LNCAP (cell line): ENCODE results near the gene CFAP20.

ENCODE experiments used
- TF ChIP-seq, protein P1 (sequence below): fragments of 450-650 bp; IDR thresholded peaks from 2 replicates; pipeline ENCODE4 v1.5.1; 2017; ENCODE audit warnings: mild to moderate bottlenecking

Gene CFAP20

DNA sequence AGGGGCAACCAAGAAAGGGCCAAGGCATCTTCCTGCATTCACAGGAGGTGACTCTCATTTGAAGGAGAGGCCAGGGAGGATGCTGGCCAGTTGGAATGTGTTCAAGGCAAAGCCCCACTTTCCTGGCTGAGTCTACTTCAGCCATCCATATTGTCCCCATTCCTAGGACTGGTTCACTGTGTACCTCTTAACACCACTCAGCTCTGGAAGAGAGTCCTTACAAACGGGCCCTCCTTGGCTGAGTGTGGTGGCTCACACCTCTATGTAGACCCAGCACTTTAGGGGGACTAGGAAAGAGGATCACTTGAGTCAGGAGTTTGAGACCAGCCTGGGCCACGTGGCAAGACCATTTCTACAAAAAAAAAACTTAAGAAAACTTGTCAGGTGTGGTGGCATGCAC is 28.1 kb upstream of the CFAP20 start:
- TF ChIP-seq, protein P1, sequence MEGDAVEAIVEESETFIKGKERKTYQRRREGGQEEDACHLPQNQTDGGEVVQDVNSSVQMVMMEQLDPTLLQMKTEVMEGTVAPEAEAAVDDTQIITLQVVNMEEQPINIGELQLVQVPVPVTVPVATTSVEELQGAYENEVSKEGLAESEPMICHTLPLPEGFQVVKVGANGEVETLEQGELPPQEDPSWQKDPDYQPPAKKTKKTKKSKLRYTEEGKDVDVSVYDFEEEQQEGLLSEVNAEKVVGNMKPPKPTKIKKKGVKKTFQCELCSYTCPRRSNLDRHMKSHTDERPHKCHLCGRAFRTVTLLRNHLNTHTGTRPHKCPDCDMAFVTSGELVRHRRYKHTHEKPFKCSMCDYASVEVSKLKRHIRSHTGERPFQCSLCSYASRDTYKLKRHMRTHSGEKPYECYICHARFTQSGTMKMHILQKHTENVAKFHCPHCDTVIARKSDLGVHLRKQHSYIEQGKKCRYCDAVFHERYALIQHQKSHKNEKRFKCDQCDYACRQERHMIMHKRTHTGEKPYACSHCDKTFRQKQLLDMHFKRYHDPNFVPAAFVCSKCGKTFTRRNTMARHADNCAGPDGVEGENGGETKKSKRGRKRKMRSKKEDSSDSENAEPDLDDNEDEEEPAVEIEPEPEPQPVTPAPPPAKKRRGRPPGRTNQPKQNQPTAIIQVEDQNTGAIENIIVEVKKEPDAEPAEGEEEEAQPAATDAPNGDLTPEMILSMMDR, result no peak

DNA sequence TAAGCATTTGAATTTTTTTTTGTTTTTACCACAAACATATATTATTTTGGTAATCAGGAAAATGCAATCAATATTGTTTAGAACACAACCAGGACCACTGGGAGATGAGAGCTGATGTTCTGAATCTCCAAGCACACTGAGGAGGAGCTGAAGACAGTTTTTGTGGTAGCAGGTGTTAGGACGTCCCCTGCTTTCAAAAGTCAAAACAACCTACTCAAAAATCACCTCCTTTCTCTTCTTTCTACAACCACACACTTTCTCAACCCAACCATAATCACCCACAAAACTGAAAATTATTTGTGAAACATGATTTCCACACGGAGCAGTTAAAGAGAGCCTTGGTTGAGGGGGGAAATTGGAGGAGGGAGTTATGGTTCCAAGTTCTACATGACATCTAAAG is 26.7 kb upstream of the CFAP20 start:
- TF ChIP-seq, protein P1, result no peak

DNA sequence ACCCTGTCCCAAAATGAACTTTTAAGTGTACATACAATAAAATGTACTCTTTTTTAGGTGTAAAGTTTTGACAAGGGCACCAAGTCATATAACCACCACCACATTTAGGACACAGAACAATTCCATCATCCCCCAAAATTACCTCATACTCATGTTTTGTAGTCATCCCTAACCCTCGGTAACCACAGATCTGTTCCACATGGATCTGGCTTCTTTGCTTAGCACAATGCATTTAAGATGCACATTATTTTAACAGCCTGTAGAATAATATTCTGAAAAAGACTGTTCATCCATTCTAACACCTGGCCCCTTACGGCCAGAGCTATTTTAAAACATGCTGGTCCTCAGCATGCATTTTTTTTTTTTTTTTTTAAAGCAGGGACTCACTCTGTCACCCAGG is 25.2 kb upstream of the CFAP20 start:
- TF ChIP-seq, protein P1, result no peak

DNA sequence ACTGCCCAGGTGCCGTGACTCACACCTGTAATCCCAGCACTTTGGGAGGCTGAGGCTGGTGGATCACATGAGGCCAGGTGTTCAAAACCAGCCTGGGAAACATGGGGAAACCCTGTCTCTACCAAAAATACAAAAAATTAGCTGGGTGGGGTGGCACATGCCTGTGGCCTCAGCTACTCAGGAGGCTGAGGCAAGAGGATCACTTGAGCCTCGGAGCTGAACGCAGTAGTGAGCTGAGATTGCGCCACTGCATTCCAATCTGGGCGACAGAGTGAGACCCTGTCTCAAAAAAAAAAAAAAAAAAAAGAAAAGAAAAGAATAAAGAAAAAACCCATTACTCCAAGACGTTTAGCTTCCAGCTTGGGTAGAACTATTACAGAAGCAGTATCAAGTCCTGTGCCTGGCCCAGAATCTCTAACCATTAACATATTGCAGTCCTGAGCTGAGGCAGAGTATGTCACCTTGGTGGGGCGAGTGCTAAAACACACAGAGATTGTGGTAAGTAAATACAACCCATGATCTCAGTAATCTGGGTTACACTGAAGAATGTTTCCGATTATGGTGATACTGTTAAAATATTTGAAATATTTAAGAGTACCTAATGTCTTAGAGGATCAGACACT is 23.2 kb upstream of the CFAP20 start:
- TF ChIP-seq, protein P1, result no peak

DNA sequence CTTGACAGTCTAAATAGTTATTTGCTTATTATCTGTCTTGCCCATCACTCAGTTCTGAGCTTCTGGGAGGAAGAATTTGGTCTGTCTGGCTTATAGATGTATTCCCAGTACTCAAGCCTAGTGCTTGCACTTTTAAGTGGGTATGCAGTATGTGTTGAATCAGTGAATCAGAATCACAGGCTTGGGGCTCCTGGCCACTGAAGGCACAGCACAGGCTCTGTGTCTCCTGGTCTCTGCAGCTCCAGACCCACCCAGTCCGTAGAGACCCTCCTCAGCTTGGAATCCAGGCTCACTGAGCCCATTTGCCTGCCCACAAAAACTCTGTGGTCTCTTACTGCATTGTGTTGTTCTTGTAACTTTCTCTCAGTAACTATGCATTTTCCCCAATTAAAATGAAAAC is 19.3 kb upstream of the CFAP20 start:
- TF ChIP-seq, protein P1, result no peak

DNA sequence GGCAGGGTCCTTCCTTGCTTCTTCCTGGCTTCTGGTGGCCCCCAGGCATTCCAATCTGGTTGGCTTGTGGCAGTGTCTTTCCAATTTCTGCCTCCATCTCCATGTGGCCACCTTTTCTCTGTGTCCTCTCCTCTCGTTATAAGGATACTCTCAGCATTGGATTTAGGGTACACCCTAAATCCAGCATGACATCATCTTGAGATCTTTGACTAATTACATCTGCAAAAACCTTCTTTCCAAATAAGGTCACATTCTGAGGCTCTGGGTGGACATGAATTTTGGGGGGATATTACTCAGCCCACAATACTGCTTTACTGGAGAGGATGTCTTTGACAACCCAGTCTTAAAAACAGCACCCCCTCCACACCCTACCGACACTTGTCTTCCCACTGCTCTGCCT is 18.9 kb upstream of the CFAP20 start:
- TF ChIP-seq, protein P1, result no peak

DNA sequence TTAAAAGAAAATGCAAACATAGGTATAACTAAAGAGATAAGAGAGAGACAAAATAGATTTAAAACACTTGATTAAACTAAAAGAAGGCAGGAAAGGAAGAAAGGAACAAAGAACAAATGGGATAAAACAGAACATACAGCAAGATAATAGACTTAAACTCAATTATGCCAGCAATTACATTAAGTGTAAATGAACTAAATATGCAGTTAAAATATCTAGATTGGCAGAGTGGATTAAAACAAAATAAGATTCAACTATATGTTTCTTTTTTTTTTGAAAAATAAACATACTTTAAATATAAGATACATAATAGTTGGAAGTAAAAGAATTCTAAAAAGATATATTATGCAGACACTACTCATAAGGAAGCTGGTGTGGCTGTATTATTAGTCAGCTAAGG is 9.7 kb upstream of the CFAP20 start:
- TF ChIP-seq, protein P1, result no peak

DNA sequence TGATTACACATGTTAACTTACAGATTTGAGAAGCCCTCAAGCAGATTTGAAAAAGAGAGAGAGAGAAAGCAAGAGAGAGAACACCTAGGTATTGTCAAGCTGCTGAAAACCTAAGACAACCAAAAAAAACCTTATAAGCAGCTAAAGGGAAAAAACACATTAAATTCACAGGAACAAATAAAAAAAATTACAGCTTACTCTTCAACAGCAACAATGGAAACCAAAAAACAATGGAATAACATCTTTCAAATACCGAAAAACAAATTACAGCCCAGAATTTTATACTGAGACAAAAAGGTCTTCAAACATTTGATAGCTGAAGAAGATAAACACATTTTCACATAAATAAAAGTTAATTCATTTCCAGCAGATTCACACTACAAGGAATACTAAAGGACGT is 8.4 kb upstream of the CFAP20 start:
- TF ChIP-seq, protein P1, result no peak
